GM19238 (cell line): ENCODE results near the gene OR1B1.
"Not testable (repeated sequence)": the region's sequence is repeated elsewhere in the genome, so short reads cannot be mapped to it uniquely, and the experiment has no call there.

Experiments
- DNase-seq: peaks from one replicate; pipeline ENCODE4 v3.0.0; 2011; ENCODE audit warnings: low spot score; ENCODE audit not compliant: insufficient read length

The OR1B1 gene

DNA sequence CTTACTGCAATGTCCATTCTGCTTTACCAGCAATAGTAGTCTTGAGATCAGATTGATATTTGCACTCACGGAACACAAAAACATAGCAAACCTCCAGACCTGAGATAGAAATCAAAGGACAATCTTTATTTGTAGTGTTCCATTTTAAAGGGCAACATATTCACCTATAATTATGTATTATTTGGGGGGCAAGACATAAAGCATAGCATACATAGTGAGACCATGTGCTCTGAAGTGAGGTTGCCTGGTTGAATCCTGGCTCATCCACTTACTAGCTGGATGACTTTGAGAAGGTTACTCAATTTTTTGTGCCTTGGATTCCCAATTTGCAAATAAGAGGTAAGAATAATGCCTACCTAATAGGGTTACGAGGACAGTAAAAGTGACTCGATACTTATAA is at the start of gene OR1B1:
OR1B1 (minus strand) TSS at position 101 of the 400 bp plus-strand sequence.
- no peak for DNase-seq

- no peak for DNase-seq
These were observed 38.3 kb upstream of the OR1B1 start for GRCh38 chr9:122695696-122696095.

- no peak for DNase-seq
These were observed 27.4 kb upstream of the OR1B1 start for GRCh38 chr9:122684851-122685250.

DNA sequence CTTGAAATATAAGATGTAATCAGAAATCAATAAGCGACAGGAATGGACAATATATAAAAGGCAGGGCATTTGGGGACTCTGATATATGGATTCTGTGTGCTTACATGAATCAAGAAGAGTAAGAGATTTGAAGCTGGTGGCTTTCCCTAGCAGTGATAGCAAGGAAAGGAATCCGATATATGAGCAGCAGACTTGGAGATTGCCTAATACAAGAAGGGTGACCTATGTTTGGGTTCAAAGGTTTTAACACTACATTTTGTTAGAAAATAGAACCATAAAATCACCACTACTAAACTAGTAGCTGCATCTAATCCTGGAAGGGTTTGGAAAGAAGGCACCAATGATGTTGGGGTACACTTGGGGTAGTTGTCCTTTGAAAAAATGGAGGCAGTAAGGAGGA is 15.1 kb upstream of the OR1B1 start:
- no peak for DNase-seq

DNA sequence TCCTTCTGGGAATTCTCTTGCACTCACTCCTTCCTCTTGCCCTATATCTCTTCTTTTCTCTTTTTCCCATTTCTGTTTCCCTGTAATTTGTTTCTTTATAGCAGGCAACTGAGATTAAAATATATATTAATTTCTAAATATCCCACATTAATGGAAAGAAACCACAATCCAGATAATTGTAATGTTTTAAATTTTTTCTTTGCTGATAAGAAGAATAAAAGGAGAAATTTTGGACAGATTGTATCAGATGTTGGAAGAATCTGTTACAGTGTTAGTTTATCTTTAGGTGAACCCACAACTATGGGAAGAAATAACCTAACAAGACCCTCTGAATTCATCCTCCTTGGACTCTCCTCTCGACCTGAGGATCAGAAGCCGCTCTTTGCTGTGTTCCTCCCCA is 4.0 kb upstream of the OR1B1 start, which contains the start of gene OR1L1:
OR1L1 (plus strand) TSS at position 301 of the 400 bp plus-strand sequence; CDS start at position 301, 0 bp downstream.
- no peak for DNase-seq

DNA sequence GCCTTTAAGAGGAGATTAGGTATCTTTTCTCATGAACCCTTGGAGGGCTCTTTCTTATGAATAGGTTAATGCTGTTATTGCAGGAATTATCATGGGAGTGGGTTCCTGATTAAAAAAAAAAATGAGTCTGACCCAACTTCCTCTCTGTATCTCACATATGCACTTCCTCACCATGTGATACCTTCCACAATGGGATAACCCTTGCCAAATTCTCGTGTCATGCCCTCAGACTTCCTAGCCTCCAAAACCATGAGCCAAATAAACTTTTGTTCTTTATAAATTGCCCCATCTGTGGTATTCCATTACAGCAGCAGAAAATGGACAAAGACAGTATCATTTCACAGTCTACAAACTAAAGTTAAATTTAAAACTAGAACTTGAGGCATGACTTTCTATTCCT is 1.0 kb downstream of the OR1B1 start:
- no peak for DNase-seq

DNA sequence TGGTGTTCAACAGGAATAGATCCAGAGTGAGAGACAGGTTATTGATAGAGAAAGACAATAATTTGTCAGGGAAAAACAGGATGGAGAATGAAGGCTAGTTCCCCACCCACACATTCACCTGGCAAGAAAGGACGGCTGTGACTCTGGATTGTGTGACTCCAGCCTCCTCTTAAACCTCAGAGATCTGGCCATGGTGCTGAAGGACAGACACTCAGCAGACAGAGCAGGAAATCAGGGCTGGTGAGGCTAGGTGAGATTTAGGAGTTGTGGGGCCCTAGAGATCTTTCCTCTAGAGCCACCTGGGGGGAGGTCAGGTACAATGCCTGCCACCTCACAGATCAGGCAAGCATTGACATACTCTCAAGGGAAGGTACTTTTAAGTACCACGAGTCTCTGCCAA is 15.2 kb downstream of the OR1B1 start:
- DNase-seq, result no peak

DNA sequence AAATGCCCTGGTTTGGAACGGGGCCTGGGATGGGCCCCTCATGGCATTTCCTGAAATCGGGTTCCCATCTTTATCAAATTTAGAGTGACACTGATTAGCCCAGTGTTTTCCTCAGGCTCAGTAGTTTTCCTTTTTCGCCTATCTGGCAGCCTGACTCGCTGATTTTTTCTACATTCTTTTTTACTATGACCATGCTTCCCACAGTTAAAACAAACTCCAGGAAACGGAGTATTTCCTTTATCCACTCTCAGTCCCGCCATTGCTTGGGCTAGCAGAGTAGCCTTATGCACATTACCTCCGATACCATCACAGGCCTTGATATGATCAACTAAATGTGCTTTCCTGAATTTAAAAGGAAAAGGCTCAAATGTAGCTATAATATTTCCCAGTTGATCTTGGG is 37.4 kb downstream of the OR1B1 start:
- no peak for DNase-seq

DNA sequence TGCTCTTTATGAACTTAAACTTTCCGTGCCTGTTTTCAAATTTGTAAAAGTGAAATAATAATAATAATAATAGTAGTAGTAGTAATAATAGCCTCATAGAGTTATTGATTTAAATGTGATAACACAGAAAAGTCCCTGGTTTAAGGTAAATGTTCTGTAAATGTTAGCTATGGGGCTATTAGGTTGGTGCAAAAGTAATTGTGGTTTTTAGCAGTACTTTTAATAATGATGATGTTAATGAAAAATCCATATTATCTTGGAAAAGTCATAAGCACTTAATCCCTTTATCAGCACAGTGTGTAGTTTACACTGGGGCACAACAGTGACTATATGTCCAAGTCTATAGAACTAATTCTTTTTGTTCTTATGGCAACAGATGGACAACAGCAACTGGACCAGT is 43.1 kb downstream of the OR1B1 start, which contains the start of gene OR1Q1:
OR1Q1 (plus strand) TSS at position 377 of the 400 bp plus-strand sequence; CDS start at position 377, 0 bp downstream.
- no peak for DNase-seq

DNA sequence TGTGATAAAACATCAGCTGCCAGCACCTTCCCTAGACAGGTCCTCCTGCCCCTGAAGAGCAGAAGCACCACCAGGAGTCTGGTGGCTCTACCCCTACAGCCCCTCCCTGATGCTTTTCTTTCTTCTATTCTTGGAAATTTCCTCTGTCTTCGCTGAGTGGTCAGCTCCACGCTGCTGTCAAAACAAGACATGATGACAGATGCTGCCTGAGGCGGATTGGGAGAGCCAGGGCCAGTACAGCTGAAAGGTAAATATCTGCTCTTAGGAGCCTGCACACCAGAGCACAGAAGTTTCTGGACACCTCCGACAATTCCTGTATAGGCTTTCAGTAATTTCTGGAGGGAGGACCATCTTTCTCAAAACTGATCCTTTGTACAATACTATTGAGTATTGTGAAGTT is 47.6 kb downstream of the OR1B1 start:
- no peak for DNase-seq

GRCh38 chr9:122606587-122606986 is 50.8 kb downstream of the OR1B1 start:
- DNase-seq, result no peak

- DNase-seq, result no peak
These were observed 51.7 kb downstream of the OR1B1 start for GRCh38 chr9:122605691-122606090.

- not testable (repeated sequence) for DNase-seq
These were observed 74.1 kb downstream of the OR1B1 start, which contains the start of gene OR1L8 for GRCh38 chr9:122583284-122583683. TSS of gene OR1L8 (minus strand) at chr9:122583384. CDS start at chr9:122568477, 14,907 bp downstream.

GRCh38 chr9:122580360-122580759 is 77.1 kb downstream of the OR1B1 start:
- DNase-seq, result no peak

DNA sequence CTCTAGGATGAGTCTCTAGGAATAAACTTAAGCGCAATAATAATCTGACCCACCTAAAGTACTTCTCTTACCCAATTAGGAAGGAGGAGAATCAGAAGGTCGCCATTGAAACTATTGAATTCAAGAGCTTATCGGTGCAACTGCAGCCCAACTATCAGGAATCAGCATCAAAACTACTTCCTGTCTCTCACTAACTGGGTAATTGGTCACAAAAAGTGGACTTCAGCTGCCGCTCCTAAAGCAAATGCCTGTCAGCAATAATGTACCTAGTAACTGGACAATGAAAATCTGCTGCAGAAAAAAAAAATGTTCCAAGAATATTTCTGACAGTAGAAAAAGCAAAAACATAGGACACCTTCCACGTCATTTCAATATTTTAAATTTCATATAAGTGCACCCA is 77.6 kb downstream of the OR1B1 start:
- DNase-seq, result no peak
